D721Med (cell line): Measurements from ENCODE around the gene TGM4.
"Not testable (repeated sequence)": the region's sequence is repeated elsewhere in the genome, so short reads cannot be mapped to it uniquely, and the experiment has no call there.

Experiments
- DNase-seq: peaks from one replicate; pipeline ENCODE4 v3.0.0; 2011; ENCODE audit warnings: low spot score; ENCODE audit not compliant: insufficient read length
- FAIRE-seq: peaks from 2 replicates; lab custom pipeline; 2011; peaks lifted over from hg19 to GRCh38; lab: Jason Lieb, UNC
- CTCF ChIP-seq: IDR thresholded peaks from 2 replicates; pipeline ENCODE4 v1.5.1; 2012; ENCODE audit warnings: mild to moderate bottlenecking, control low read depth; ENCODE audit not compliant: insufficient read depth; ENCODE audit errors: missing control alignments

TGM4 gene

GRCh38 chr3:44931791-44932190, 57.4 kb downstream of the TGM4 start:
- FAIRE-seq: no peak

GRCh38 chr3:44932271-44932670, 57.9 kb downstream of the TGM4 start:
- DNase-seq: no peak
- no peak for TF ChIP-seq CTCF
- no peak for FAIRE-seq

More at GRCh38 chr3:44931791-44932190, 57.4 kb downstream of the TGM4 start:
- no peak for DNase-seq
- TF ChIP-seq CTCF: no peak

- no peak for TF ChIP-seq CTCF
- DNase-seq (no peak), FAIRE-seq (no peak)
These were observed 58.9 kb downstream of the TGM4 start for GRCh38 chr3:44932986-44933944.

- no peak for FAIRE-seq
These were observed 65.2 kb downstream of the TGM4 start for GRCh38 chr3:44939581-44940036.

GRCh38 chr3:44942202-44942921, 68.0 kb downstream of the TGM4 start:
- TF ChIP-seq CTCF: no peak
- DNase-seq (no peak), FAIRE-seq (no peak)

More at GRCh38 chr3:44939581-44940036, 65.2 kb downstream of the TGM4 start:
- no peak for TF ChIP-seq CTCF
- no peak for DNase-seq

- no peak for TF ChIP-seq CTCF
- FAIRE-seq (no peak), DNase-seq (no peak)
These were observed 73.8 kb downstream of the TGM4 start for GRCh38 chr3:44948239-44948638.

- not testable (repeated sequence) for FAIRE-seq, DNase-seq
These were observed 75.4 kb downstream of the TGM4 start for GRCh38 chr3:44949770-44950169.
